Fibroblast of pulmonary artery (primary cell): ENCODE measurements around the gene NRDC.
A peak's percentile ranks its signal among the peaks of the same experiment; 100 is the strongest.

ENCODE experiments used
- DNase-seq: peaks from one replicate; pipeline ENCODE4 v3.0.0-alpha.2; 2010; ENCODE audit warnings: low read depth
- H3K4me3 ChIP-seq: replicated peaks from 2 replicates; pipeline ENCODE4 v1.5.1; 2011; ENCODE audit warnings: low read depth, mild to moderate bottlenecking, control low read depth, low read length, moderate library complexity
- TF ChIP-seq, protein P1 (sequence below): IDR thresholded peaks from 2 replicates; pipeline ENCODE4 v1.5.1; 2011; ENCODE audit warnings: mild to moderate bottlenecking, control low read depth, low read length, inconsistent platforms; ENCODE audit errors: missing control alignments

NRDC gene

DNA sequence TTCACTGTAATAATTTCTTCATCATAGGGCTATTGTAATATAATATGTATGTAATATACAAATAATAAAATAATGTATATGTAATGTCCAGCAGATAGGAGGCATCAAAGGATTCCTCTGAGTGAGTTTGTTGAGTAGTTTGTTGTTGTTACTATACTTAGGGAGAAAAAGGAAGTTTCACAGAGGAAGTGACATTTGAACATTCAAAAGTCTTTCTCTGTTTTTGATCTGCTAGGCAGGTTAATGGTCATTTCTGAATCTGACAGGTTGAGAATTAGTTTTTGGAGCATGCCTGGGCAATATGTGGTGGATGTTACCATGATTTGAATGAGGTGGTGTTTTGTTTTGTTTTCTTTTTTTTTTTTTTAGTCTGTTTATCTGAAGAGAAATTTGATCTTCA lies 102.1 kb downstream of the NRDC start:
- TF ChIP-seq, protein P1, sequence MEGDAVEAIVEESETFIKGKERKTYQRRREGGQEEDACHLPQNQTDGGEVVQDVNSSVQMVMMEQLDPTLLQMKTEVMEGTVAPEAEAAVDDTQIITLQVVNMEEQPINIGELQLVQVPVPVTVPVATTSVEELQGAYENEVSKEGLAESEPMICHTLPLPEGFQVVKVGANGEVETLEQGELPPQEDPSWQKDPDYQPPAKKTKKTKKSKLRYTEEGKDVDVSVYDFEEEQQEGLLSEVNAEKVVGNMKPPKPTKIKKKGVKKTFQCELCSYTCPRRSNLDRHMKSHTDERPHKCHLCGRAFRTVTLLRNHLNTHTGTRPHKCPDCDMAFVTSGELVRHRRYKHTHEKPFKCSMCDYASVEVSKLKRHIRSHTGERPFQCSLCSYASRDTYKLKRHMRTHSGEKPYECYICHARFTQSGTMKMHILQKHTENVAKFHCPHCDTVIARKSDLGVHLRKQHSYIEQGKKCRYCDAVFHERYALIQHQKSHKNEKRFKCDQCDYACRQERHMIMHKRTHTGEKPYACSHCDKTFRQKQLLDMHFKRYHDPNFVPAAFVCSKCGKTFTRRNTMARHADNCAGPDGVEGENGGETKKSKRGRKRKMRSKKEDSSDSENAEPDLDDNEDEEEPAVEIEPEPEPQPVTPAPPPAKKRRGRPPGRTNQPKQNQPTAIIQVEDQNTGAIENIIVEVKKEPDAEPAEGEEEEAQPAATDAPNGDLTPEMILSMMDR: no peak
- no peak overlapping the region for H3K4me3 ChIP-seq
- no peak for DNase-seq

DNA sequence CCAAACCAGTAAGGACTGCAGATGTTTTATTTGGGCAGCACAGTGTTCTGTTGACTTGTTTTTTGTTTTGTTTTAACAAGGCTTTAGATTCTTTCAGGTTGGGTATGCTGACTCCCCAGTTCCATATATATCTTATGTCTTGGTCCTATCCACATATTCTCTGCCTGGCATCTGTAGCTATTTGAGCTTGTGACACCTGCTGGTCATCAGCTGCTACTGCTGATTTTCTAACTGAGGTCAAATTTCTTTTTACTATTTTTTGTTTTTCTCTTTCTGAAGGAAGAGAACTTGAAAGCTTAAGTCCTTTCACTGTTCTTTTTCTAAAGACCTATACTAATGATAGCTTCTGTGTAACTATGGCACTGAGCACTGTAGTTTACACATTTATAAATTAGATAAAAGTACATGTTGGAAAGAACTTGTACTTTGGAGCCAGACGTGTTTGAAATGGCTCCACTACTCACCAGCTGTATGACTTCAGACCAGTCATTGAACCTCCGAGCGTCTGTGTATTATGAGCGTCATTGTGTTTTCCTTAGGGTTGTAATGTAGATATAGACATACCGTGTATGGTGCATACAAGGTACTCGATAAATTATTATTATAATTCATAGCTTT lies 109.4 kb downstream of the NRDC start:
- TF ChIP-seq, protein P1: peak; percentile 90
- DNase-seq: peak; percentile 85

GRCh38 chr1:51761351-51761750 lies 117.2 kb downstream of the NRDC start:
- DNase-seq: no peak
- TF ChIP-seq, protein P1: no peak
- H3K4me3 ChIP-seq: no peak overlapping the region

More for the DNA sequence above, 109.4 kb downstream of the NRDC start:
- H3K4me3 ChIP-seq: no peak overlapping the region

DNA sequence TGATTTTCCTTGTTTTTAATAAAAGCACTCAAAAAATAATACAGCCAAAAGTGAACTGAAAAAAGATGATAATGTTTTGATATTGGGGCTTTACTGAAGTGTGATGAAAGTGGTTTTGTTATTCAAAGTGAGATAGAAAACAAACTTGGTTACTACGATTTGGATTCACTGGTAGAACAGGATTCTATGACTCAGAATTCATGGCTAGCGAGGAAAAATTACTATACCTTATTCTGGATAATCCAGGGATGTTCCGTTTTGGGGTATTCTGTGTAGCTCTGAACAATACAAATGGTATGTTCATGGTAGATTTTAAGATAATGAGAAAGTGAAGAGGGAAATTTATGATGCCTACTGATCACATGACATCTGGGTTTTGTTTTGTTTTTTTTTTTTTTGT lies 117.7 kb downstream of the NRDC start:
- TF ChIP-seq, protein P1: no peak
- H3K4me3 ChIP-seq: no peak overlapping the region
- no peak for DNase-seq

- DNase-seq: no peak
- TF ChIP-seq, protein P1: no peak
- no peak overlapping the region for H3K4me3 ChIP-seq
These were observed 120.2 kb downstream of the NRDC start for GRCh38 chr1:51758310-51758709.

- TF ChIP-seq, protein P1: no peak
- H3K4me3 ChIP-seq: no peak overlapping the region
- DNase-seq: no peak
These were observed 122.2 kb downstream of the NRDC start for GRCh38 chr1:51756290-51756689.

GRCh38 chr1:51755437-51755836 lies 123.1 kb downstream of the NRDC start:
- H3K4me3 ChIP-seq: no peak overlapping the region
- TF ChIP-seq, protein P1: no peak
- DNase-seq: no peak
